Subcutaneous abdominal adipose tissue (tissue), 5 donors: ENCODE results near the gene MAPKBP1.

ENCODE experiments used
- H3K27ac ChIP-seq: one replicate; pipeline ENCODE4 v1.7.0; 2013; ENCODE audit warnings: low read depth, mild to moderate bottlenecking, inconsistent platforms, low read length, moderate library complexity
- H3K27me3 ChIP-seq, 5 donors: one replicate each; pipeline ENCODE4 v1.7.0; 2013; ENCODE audit warnings: low read length in 5 of 5, inconsistent platforms in 1 of 5; ENCODE audit not compliant: control insufficient read depth in 5 of 5, insufficient read depth in 4 of 5
- H3K36me3 ChIP-seq, 5 donors: one replicate each; pipeline ENCODE4 v1.7.0; 2013; ENCODE audit warnings: low read length in 5 of 5; ENCODE audit not compliant: control insufficient read depth in 5 of 5, insufficient read depth in 5 of 5
- H3K4me1 ChIP-seq, 5 donors: one replicate each; pipeline ENCODE4 v1.7.0; 2013; ENCODE audit warnings: low read length in 5 of 5, mild to moderate bottlenecking in 3 of 5, moderate library complexity in 1 of 5; ENCODE audit not compliant: control insufficient read depth in 5 of 5, insufficient read depth in 5 of 5
- H3K4me3 ChIP-seq, 5 donors: one replicate each; pipeline ENCODE4 v1.7.0; 2013; ENCODE audit warnings: low read length in 5 of 5, low read depth in 1 of 5
- H3K9ac ChIP-seq, 5 donors: one replicate each; pipeline ENCODE4 v1.7.0; 2013; ENCODE audit warnings: low read length in 5 of 5, mild to moderate bottlenecking in 4 of 5, moderate library complexity in 3 of 5
- H3K9me3 ChIP-seq, 5 donors: one replicate each; pipeline ENCODE4 v1.7.0; 2013; ENCODE audit warnings: low read length in 5 of 5; ENCODE audit not compliant: control insufficient read depth in 5 of 5
- donor health status: healthy.
- donor health status: healthy.
- donor health status: healthy.
- donor health status: healthy.
- donor health status: healthy.

Gene MAPKBP1

GRCh38 chr15:41834096-41834495, 59.8 kb downstream of the MAPKBP1 start:
- peaks cover 0 to 16% (median 8%) of the 10 kb centered on the region in 5 donors for H3K4me1 ChIP-seq
- H3K27me3 ChIP-seq = no peaks in the 10 kb centered on the region
- H3K4me3 ChIP-seq = no peak overlapping the region
- H3K9ac ChIP-seq = no peak overlapping the region
- peaks cover 0 to 54% (median 37%) of the 10 kb centered on the region in 5 donors for H3K36me3 ChIP-seq
- H3K27ac ChIP-seq = no peak overlapping the region
- no peaks in the 10 kb centered on the region for H3K9me3 ChIP-seq

GRCh38 chr15:41836073-41836472, 61.8 kb downstream of the MAPKBP1 start:
- Histone ChIP-seq H3K9ac (no peak overlapping the region), H3K36me3 (peaks cover 0 to 62% (median 43%) of the 10 kb centered on the region in 5 donors), H3K27me3 (no peaks in the 10 kb centered on the region), H3K4me3 (no peak overlapping the region), H3K4me1 (peaks cover 0 to 5% (median 0%) of the 10 kb centered on the region in 5 donors), H3K27ac (no peak overlapping the region), H3K9me3 (no peaks in the 10 kb centered on the region)

DNA sequence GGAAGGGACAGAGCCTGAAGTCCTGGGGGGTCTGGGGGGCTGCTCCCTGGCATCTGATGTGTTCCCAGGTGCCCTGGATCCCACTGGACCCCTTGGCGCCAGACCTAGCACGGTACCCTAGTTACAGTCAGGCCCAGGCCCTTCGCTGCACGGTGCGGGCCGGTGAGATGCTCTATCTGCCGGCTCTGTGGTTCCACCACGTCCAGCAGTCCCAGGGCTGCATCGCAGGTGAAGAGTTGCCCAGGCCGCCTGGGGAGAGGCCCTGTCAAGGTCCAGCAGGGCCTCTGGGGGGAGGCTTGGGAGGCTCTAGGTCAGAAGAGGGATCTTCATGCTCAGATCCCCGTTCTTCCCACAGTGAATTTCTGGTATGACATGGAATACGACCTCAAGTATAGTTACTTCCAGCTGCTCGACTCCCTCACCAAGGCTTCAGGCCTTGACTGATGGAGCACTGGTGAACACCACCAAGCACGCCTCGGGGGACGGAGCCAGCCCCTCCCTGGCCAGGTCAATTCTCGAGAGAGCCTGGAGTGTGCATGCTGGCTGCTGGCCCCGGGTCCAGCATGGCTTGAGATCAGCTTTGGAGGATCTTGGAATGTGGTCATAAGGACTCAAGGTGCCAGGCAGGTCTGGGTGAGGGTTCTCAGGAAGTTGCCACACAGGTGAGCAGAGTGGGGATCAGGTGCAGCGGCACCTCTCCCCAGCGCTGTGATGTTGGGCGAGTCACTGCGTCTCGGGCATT, 62.6 kb downstream of the MAPKBP1 start:
- H3K36me3 ChIP-seq = peaks cover 0 to 61% (median 44%) of the 10 kb centered on the region in 5 donors
- no peak overlapping the region for H3K9ac ChIP-seq
- no peak overlapping the region for H3K27ac ChIP-seq
- no peaks in the 10 kb centered on the region for H3K9me3 ChIP-seq
- no peak overlapping the region for H3K4me3 ChIP-seq
- no peaks in the 10 kb centered on the region for H3K27me3 ChIP-seq
- H3K4me1 ChIP-seq = peaks cover 0 to 11% (median 5%) of the 10 kb centered on the region in 5 donors

- Histone ChIP-seq H3K27ac (no peak within 1 kb of the TSS), H3K9ac (peak within 1 kb of the TSS in 2 of 5 donors; percentile 15 to 32), H3K36me3 (peaks cover 0 to 65% (median 43%) of the 10 kb centered on the region in 5 donors), H3K4me1 (peaks cover 0 to 10% (median 5%) of the 10 kb centered on the region in 5 donors), H3K9me3 (no peaks in the 10 kb centered on the region), H3K4me3 (no peak within 1 kb of the TSS), H3K27me3 (no peaks in the 10 kb centered on the region)
Measured at GRCh38 chr15:41838400-41838897, 64.2 kb downstream of the MAPKBP1 start, which contains the start of gene PLA2G4B. PLA2G4B (plus strand) TSS chr15:41838847; CDS start chr15:41838914, 67 bp downstream.

GRCh38 chr15:41839781-41840491, 65.7 kb downstream of the MAPKBP1 start:
- Histone ChIP-seq H3K4me3 (no peak overlapping the region), H3K4me1 (peaks cover 0 to 10% (median 5%) of the 10 kb centered on the region in 5 donors), H3K9me3 (no peaks in the 10 kb centered on the region), H3K27me3 (no peaks in the 10 kb centered on the region), H3K36me3 (peaks cover 0 to 76% (median 51%) of the 10 kb centered on the region in 5 donors), H3K27ac (no peak overlapping the region), H3K9ac (no peak overlapping the region)

DNA sequence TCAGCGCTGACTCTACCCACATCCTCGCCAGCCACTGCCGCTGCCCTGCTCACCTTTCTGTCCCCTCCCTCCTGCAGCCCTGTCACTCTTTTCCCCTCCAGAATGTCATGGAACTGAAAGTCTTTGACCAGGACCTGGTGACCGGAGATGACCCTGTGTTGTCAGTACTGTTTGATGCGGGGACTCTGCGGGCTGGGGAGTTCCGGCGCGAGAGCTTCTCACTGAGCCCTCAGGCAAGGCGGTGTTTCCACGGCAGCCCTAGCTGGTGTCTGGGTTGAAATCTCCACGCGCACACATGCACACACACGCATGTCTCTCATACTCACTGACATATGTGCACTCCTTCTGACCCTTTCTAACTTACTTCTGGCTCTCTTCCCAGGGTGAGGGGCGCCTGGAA, 66.4 kb downstream of the MAPKBP1 start:
- Histone ChIP-seq H3K27me3 (no peaks in the 10 kb centered on the region), H3K9ac (no peak overlapping the region), H3K27ac (no peak overlapping the region), H3K4me3 (no peak overlapping the region), H3K4me1 (peaks cover 0 to 10% (median 5%) of the 10 kb centered on the region in 5 donors), H3K9me3 (no peaks in the 10 kb centered on the region), H3K36me3 (peaks cover 0 to 77% (median 54%) of the 10 kb centered on the region in 5 donors)

DNA sequence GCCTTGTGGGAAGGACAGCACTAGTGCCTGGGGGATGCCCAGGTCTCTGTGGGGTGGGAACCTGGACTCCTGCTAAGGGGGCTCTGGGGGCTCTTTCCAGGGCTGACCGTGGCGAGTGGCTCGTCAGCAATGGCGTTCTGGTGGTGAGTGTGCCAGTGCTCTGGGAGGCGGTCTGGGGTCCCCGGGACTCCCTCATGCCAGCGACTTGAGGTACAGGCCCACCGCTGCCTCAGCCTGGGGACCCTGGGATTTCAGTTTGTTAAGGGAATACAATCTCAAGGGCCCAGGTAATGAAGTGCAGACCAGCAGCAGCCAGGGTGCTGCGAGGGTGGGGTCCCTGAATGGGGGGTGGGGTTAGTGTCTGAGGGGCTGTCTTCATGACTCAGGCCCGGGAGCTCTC, 66.8 kb downstream of the MAPKBP1 start:
- Histone ChIP-seq H3K9me3 (no peaks in the 10 kb centered on the region), H3K4me1 (peaks cover 0 to 10% (median 5%) of the 10 kb centered on the region in 5 donors), H3K9ac (no peak overlapping the region), H3K4me3 (no peak overlapping the region), H3K27me3 (no peaks in the 10 kb centered on the region), H3K36me3 (peaks cover 0 to 81% (median 55%) of the 10 kb centered on the region in 5 donors), H3K27ac (no peak overlapping the region)

GRCh38 chr15:41842229-41842628, 67.9 kb downstream of the MAPKBP1 start:
- Histone ChIP-seq H3K4me3 (no peak overlapping the region), H3K9me3 (no peaks in the 10 kb centered on the region), H3K27ac (no peak overlapping the region), H3K9ac (no peak overlapping the region), H3K27me3 (no peaks in the 10 kb centered on the region), H3K36me3 (peaks cover 0 to 81% (median 59%) of the 10 kb centered on the region in 5 donors), H3K4me1 (peaks cover 0 to 10% (median 5%) of the 10 kb centered on the region in 5 donors)

GRCh38 chr15:41843571-41843970, 69.3 kb downstream of the MAPKBP1 start:
- Histone ChIP-seq H3K27me3 (no peaks in the 10 kb centered on the region), H3K4me1 (peaks cover 0 to 10% (median 5%) of the 10 kb centered on the region in 5 donors), H3K4me3 (no peak overlapping the region), H3K27ac (no peak overlapping the region), H3K36me3 (peaks cover 0 to 84% (median 68%) of the 10 kb centered on the region in 5 donors), H3K9me3 (no peaks in the 10 kb centered on the region), H3K9ac (no peak overlapping the region)

- H3K27ac ChIP-seq = no peak overlapping the region
- H3K4me1 ChIP-seq = peaks cover 0 to 10% (median 5%) of the 10 kb centered on the region in 5 donors
- H3K27me3 ChIP-seq = no peaks in the 10 kb centered on the region
- H3K9ac ChIP-seq = no peak overlapping the region
- H3K9me3 ChIP-seq = no peaks in the 10 kb centered on the region
- no peak overlapping the region for H3K4me3 ChIP-seq
- H3K36me3 ChIP-seq = peaks cover 0 to 91% (median 72%) of the 10 kb centered on the region in 5 donors
Measured at GRCh38 chr15:41844814-41845213, 70.5 kb downstream of the MAPKBP1 start.
